Measurements from ENCODE around the gene SPATA31C1.

The SPATA31C1 gene

DNA sequence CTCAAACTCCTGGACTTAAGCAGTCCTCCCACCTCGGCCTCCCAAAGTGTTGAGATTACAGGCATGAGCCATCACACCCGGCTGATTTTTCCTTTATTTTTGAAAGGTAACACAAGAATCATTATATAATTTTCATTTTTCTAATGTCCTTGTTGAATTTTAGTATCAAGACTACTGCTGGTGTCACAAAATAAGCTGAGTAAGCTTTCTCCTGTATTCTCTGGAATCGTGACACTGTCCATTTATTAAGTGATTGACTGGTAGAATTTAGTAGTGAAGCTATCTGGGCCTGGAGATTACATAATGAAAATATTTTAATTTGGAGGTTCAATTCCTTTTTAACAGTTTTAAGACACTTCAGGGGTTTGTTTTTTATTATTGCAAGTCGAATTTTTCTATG lies 47.1 kb downstream of the SPATA31C1 start:
- H3K79me2 ChIP-seq (ENCODE audit: insufficient read depth, low read length), result no peaks in the 10 kb centered on the region
- no peaks in the 10 kb centered on the region for H3F3A ChIP-seq (ENCODE audit: insufficient read depth)
- H3K9me3 ChIP-seq (ENCODE audit: insufficient read depth, low read length), result no peaks in the 10 kb centered on the region
- H2AFZ ChIP-seq (ENCODE audit: low read depth, low read length, severe bottlenecking), result no peak overlapping the region
- H3K4me2 ChIP-seq (ENCODE audit: low read depth, low read length, poor library complexity, severe bottlenecking), result no peak overlapping the region
- H3K4me3 ChIP-seq (ENCODE audit: insufficient read depth, low read length, poor library complexity, severe bottlenecking), result no peak overlapping the region
- no peak overlapping the region for H3K27ac ChIP-seq (ENCODE audit: low read depth, low read length)
- no peaks in the 10 kb centered on the region for H3K27me3 ChIP-seq (ENCODE audit: low read length)
- no peak overlapping the region for H3K9ac ChIP-seq (ENCODE audit: low read length)
- no peaks in the 10 kb centered on the region for H3K36me3 ChIP-seq (ENCODE audit: low read length)
- no peaks in the 10 kb centered on the region for H4K20me1 ChIP-seq (ENCODE audit: low read depth, low read length)
- no peaks in the 10 kb centered on the region for H3K9me2 ChIP-seq (replicated peaks; ENCODE audit: insufficient read depth, low read length)
- TF ChIP-seq CTCF (IDR thresholded peaks at IDR 0.05; ENCODE audit: insufficient read depth, low read length, poor library complexity, severe bottlenecking) (no peak), EZH2phosphoT487 (conservative IDR thresholded peaks at IDR 0.05; ENCODE audit: low read length) (no peak)

DNA sequence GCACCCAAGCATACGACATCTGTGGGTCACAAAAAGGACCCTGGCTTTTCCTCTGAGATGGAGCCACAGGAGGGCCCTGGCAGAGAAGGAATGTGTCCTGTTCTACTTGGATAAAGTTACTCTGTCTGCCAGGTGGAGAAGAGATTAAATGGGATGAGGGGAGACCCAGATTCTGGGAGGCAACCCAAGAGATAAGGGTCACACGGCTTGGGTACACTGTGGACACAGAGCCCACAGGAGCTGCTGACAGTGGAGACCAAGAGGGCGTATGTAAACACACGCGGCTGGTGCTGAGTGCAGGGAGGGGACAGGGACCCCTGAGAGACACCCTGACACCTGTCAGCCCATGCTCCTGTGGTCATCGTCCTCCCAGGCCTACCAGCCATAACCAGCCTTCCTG lies 50.4 kb downstream of the SPATA31C1 start:
- no peaks in the 10 kb centered on the region for H3K27me3 ChIP-seq (ENCODE audit: low read length)
- no peak overlapping the region for H3K4me3 ChIP-seq (ENCODE audit: insufficient read depth, low read length, poor library complexity, severe bottlenecking)
- no peaks in the 10 kb centered on the region for H3K36me3 ChIP-seq (ENCODE audit: low read length)
- H4K20me1 ChIP-seq (ENCODE audit: low read depth, low read length), result no peaks in the 10 kb centered on the region
- TF ChIP-seq EZH2phosphoT487 (conservative IDR thresholded peaks at IDR 0.05; ENCODE audit: low read length) (no peak), CTCF (IDR thresholded peaks at IDR 0.05; ENCODE audit: insufficient read depth, low read length, poor library complexity, severe bottlenecking) (no peak)
- no peaks in the 10 kb centered on the region for H3K9me3 ChIP-seq (ENCODE audit: insufficient read depth, low read length)
- H3K27ac ChIP-seq (ENCODE audit: low read depth, low read length), result no peak overlapping the region
- no peaks in the 10 kb centered on the region for H3F3A ChIP-seq (ENCODE audit: insufficient read depth)
- no peak overlapping the region for H3K4me2 ChIP-seq (ENCODE audit: low read depth, low read length, poor library complexity, severe bottlenecking)
- H2AFZ ChIP-seq (ENCODE audit: low read depth, low read length, severe bottlenecking), result no peak overlapping the region
- no peak overlapping the region for H3K9ac ChIP-seq (ENCODE audit: low read length)
- no peaks in the 10 kb centered on the region for H3K9me2 ChIP-seq (replicated peaks; ENCODE audit: insufficient read depth, low read length)
- no peaks in the 10 kb centered on the region for H3K79me2 ChIP-seq (ENCODE audit: insufficient read depth, low read length)

GRCh38 chr9:87970602-87971001 lies 52.8 kb downstream of the SPATA31C1 start:
- H3K27me3 ChIP-seq (ENCODE audit: low read length), result no peaks in the 10 kb centered on the region
- no peaks in the 10 kb centered on the region for H3K9me3 ChIP-seq (ENCODE audit: insufficient read depth, low read length)
- H3F3A ChIP-seq (ENCODE audit: insufficient read depth), result no peaks in the 10 kb centered on the region
- H3K79me2 ChIP-seq (ENCODE audit: insufficient read depth, low read length), result no peaks in the 10 kb centered on the region
- no peak overlapping the region for H3K4me3 ChIP-seq (ENCODE audit: insufficient read depth, low read length, poor library complexity, severe bottlenecking)
- H3K27ac ChIP-seq (ENCODE audit: low read depth, low read length), result no peak overlapping the region
- no peak for TF ChIP-seq CTCF (IDR thresholded peaks at IDR 0.05; ENCODE audit: insufficient read depth, low read length, poor library complexity, severe bottlenecking)
- TF ChIP-seq EZH2phosphoT487 (conservative IDR thresholded peaks at IDR 0.05; ENCODE audit: low read length), result no peak
- no peaks in the 10 kb centered on the region for H4K20me1 ChIP-seq (ENCODE audit: low read depth, low read length)
- no peaks in the 10 kb centered on the region for H3K9me2 ChIP-seq (replicated peaks; ENCODE audit: insufficient read depth, low read length)
- H2AFZ ChIP-seq (ENCODE audit: low read depth, low read length, severe bottlenecking), result no peak overlapping the region
- H3K4me2 ChIP-seq (ENCODE audit: low read depth, low read length, poor library complexity, severe bottlenecking), result no peak overlapping the region
- no peaks in the 10 kb centered on the region for H3K36me3 ChIP-seq (ENCODE audit: low read length)
- no peak overlapping the region for H3K9ac ChIP-seq (ENCODE audit: low read length)

DNA sequence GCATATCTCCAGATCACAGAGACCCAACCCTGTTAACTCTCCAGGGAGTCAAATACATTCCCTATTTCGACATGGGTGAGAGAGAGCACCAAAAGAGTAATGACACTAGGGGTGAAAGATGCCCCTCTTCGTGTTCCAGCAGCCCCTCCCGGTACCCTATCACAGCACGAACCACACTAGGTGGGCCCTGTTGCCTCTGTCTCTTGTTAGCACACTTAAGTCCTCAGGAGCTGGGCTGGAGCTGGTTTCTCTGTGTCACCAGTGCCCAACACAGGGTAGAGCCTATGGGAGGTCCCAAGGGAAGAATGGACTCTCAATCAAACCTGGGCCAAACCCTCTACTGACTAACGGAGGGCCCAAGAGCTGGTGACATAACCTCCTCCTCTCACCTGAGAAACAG lies 55.4 kb downstream of the SPATA31C1 start:
- Histone ChIP-seq H3K9me3 (ENCODE audit: insufficient read depth, low read length) (no peaks in the 10 kb centered on the region), H3K27me3 (ENCODE audit: low read length) (no peaks in the 10 kb centered on the region), H3K9me2 (replicated peaks; ENCODE audit: insufficient read depth, low read length) (no peaks in the 10 kb centered on the region), H3K4me3 (ENCODE audit: insufficient read depth, low read length, poor library complexity, severe bottlenecking) (no peak overlapping the region), H3K4me2 (ENCODE audit: low read depth, low read length, poor library complexity, severe bottlenecking) (no peak overlapping the region), H3K79me2 (ENCODE audit: insufficient read depth, low read length) (no peaks in the 10 kb centered on the region), H3K36me3 (ENCODE audit: low read length) (no peaks in the 10 kb centered on the region), H3F3A (ENCODE audit: insufficient read depth) (no peaks in the 10 kb centered on the region), H3K27ac (ENCODE audit: low read depth, low read length) (no peak overlapping the region), H4K20me1 (ENCODE audit: low read depth, low read length) (no peaks in the 10 kb centered on the region), H2AFZ (ENCODE audit: low read depth, low read length, severe bottlenecking) (no peak overlapping the region), H3K9ac (ENCODE audit: low read length) (no peak overlapping the region)
- TF ChIP-seq EZH2phosphoT487 (conservative IDR thresholded peaks at IDR 0.05; ENCODE audit: low read length), result no peak
- TF ChIP-seq CTCF (IDR thresholded peaks at IDR 0.05; ENCODE audit: insufficient read depth, low read length, poor library complexity, severe bottlenecking), result no peak
